HFFc6 (cell line): ENCODE results near the gene DEFB128. TPM values are rescaled to one million over a fixed set of nuclear protein-coding genes. Genes with fewer than 3 reads are reported as not detected.
"Not testable (repeated sequence)": the region's sequence is repeated elsewhere in the genome, so short reads cannot be mapped to it uniquely, and the experiment has no call there.

Experiments
- DNase-seq: peaks from one replicate; pipeline ENCODE4 v3.0.0-alpha.2; 2018
- H3K27ac Mint-ChIP-seq: 2 replicates; pipeline ENCODE4 v1.8.0; 2020; ENCODE audit warnings: mild to moderate bottlenecking, mixed read lengths
- H3K27me3 Mint-ChIP-seq: 2 replicates; pipeline ENCODE4 v1.8.0; 2021; ENCODE audit warnings: mild to moderate bottlenecking, moderate library complexity, mixed read lengths; ENCODE audit not compliant: insufficient read depth
- H3K36me3 Mint-ChIP-seq: 2 replicates; pipeline ENCODE4 v1.8.0; 2021; ENCODE audit warnings: low read depth, mixed read lengths
- H3K4me1 Mint-ChIP-seq: 2 replicates; pipeline ENCODE4 v1.8.0; 2020; ENCODE audit warnings: low read depth, mixed read lengths
- H3K4me3 Mint-ChIP-seq: 2 replicates; pipeline ENCODE4 v1.8.0; 2020; ENCODE audit warnings: mild to moderate bottlenecking, moderate library complexity, mixed read lengths
- H3K9me3 Mint-ChIP-seq: 2 replicates; pipeline ENCODE4 v1.8.0; 2020; ENCODE audit warnings: mild to moderate bottlenecking, mixed read lengths
- total RNA-seq, 6 experiments: library from RNA; stranded (reverse); fragmentation: NEBNext Ultra II Directional; extraction: Animal tissue kit (Norgen Biotek cat#: 25700); gene quantifications; 2 replicates in 1 of 6; 3 replicates in 5 of 6; pipeline ENCODE4 v1.2.3, GENCODE V29; 2021
- TF ChIP-seq, protein P1 (sequence below): fragments of 200-600 bp; sonication (generic); IDR thresholded peaks from 2 replicates; pipeline ENCODE4 v1.5.0; 2021; ENCODE audit warnings: antibody characterized with exemption, mild to moderate bottlenecking

Gene DEFB128
- total RNA-seq, 6 experiments from 2014 or later = not detected

DNA sequence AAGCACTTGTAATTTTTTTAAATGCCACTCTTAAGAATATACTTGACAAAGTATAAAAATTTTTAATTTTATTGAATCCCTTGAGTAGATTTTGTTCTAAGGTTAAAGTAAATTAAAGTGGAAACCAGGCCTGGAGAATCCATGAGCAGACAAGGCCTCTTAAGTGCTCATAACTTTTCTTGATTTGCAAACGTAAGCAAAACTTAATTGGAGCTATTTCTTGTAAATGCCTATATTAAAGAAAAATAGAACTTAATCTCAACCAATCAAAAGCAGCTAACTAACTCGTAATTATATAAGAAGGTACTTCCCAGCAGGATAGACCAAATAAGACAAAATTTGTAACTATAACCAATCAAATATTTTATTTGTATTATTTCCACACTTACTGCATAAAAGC, 24.9 kb upstream of the DEFB128 start:
- Mint-ChIP-seq H3K4me1 (no peaks in the 10 kb centered on the region), H3K27ac (no peak overlapping the region), H3K27me3 (peaks cover 3% of the 10 kb centered on the region), H3K4me3 (no peak overlapping the region), H3K9me3 (no peaks in the 10 kb centered on the region), H3K36me3 (no peaks in the 10 kb centered on the region)
- no peak for DNase-seq
- TF ChIP-seq, protein P1, sequence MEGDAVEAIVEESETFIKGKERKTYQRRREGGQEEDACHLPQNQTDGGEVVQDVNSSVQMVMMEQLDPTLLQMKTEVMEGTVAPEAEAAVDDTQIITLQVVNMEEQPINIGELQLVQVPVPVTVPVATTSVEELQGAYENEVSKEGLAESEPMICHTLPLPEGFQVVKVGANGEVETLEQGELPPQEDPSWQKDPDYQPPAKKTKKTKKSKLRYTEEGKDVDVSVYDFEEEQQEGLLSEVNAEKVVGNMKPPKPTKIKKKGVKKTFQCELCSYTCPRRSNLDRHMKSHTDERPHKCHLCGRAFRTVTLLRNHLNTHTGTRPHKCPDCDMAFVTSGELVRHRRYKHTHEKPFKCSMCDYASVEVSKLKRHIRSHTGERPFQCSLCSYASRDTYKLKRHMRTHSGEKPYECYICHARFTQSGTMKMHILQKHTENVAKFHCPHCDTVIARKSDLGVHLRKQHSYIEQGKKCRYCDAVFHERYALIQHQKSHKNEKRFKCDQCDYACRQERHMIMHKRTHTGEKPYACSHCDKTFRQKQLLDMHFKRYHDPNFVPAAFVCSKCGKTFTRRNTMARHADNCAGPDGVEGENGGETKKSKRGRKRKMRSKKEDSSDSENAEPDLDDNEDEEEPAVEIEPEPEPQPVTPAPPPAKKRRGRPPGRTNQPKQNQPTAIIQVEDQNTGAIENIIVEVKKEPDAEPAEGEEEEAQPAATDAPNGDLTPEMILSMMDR = no peak

DNA sequence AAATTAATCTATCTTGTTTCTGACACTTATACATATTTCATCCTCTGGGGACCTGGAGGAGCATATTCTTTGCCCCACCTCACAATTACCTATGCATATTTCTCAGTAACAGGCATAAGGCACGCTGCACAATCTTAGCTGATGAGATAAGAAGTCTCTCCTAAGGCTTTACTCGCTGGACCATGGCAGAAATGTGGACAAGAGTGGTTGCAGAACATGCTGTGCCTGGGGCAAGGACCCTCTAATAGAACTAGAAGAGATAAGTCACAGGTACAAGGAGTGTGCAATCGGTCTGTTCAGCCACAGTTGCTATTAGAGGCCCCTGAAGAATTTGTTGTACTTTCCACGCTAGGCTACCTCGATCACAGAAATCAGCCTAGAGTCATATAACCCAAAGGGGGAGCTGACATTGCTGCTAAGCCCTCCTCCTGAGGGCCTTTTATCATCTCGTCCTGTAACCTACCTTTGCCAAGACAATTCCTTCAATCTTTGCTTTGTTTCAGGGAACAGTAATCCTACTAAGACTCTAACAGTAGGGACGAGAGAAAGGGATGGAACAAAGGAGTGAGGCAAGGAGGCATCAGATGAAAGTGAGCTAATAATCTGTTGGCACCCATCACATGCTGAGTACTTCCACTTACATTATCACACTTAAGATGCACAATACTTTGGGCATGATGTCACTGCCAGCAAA, 21.4 kb upstream of the DEFB128 start:
- Mint-ChIP-seq H3K36me3 (no peaks in the 10 kb centered on the region), H3K27ac (no peak overlapping the region), H3K9me3 (no peaks in the 10 kb centered on the region), H3K4me1 (no peaks in the 10 kb centered on the region), H3K27me3 (peaks cover 3% of the 10 kb centered on the region), H3K4me3 (no peak overlapping the region)
- TF ChIP-seq, protein P1 = no peak
- no peak for DNase-seq

DNA sequence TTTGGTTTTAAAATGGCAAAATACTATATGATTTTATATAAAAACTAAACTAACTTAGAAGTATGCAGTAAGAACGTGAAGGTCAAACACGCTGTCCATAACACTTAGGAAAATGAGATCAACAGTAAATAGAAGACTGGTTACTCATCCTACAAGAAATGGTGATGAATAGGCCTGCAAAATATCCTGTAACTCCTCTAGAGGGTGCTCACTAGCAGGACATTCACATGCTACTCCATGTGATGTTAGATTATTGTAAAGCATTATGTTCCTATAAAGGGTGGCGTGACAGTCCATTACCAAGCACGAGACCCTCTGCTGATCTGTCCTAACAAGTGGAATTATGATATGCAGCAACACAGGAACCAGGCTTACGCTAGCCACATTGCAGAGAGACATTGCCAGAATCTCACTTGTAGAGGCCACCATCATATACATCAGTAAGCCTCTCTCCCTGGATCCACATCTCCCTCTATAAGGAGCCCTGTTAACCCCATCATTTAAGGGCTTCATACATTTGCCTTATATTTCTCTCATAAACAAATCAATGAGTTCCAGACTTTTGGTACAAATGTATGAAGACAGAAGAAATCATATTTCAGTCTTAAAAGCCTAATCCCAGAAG, 19.5 kb upstream of the DEFB128 start:
- no peak overlapping the region for H3K27ac Mint-ChIP-seq
- TF ChIP-seq, protein P1 = peak; percentile 76
- no peak overlapping the region for H3K4me3 Mint-ChIP-seq
- H3K36me3 Mint-ChIP-seq = no peaks in the 10 kb centered on the region
- no peaks in the 10 kb centered on the region for H3K4me1 Mint-ChIP-seq
- H3K27me3 Mint-ChIP-seq = peaks cover 5% of the 10 kb centered on the region
- H3K9me3 Mint-ChIP-seq = no peaks in the 10 kb centered on the region
- DNase-seq = peak; percentile 79

DNA sequence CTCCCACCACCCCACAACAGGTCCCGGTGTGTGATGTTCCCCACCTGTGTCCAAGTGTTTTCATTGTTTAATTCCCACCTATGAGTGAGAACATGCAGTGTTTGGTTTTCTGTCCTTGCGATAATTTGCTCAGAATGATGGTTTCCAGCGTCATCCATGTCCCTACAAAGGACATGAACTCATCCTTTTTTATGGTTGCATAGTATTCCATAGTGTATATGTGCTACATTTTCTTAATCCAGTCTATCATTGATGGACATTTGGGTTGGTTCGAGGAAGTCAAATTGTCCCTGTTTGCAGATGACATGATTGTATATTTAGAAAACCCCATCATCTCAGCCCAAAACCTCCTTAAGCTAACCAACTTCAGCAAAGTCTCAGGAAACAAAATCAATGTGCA, 14.1 kb upstream of the DEFB128 start:
- H3K9me3 Mint-ChIP-seq, H3K4me3 Mint-ChIP-seq, H3K27ac Mint-ChIP-seq, H3K36me3 Mint-ChIP-seq, H3K4me1 Mint-ChIP-seq, DNase-seq, H3K27me3 Mint-ChIP-seq: not testable (repeated sequence)

DNA sequence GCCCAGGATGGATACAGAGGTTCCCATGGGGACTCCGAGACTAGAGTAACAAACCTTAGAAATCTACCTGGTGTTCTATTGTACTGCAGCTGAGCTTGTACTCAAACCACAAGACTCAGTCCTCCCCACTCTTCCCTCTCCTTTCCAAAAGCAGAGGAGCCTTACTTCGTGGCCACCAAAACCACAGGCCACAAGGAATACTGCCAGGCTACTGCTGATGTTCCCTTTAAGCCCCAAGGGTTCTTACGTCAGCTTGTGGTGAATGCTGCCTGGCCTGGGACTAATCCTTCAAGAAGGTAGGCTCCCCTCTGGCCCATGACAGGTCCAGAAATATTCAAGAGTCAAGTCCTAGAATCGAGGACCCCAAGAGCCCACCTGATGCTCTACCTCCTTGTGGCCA, 10.5 kb upstream of the DEFB128 start:
- H3K27me3 Mint-ChIP-seq = peaks cover 13% of the 10 kb centered on the region
- peak; percentile 16 for DNase-seq
- H3K27ac Mint-ChIP-seq = no peak overlapping the region
- no peaks in the 10 kb centered on the region for H3K9me3 Mint-ChIP-seq
- H3K4me1 Mint-ChIP-seq = no peaks in the 10 kb centered on the region
- TF ChIP-seq, protein P1 = no peak
- no peak overlapping the region for H3K4me3 Mint-ChIP-seq
- H3K36me3 Mint-ChIP-seq = no peaks in the 10 kb centered on the region

DNA sequence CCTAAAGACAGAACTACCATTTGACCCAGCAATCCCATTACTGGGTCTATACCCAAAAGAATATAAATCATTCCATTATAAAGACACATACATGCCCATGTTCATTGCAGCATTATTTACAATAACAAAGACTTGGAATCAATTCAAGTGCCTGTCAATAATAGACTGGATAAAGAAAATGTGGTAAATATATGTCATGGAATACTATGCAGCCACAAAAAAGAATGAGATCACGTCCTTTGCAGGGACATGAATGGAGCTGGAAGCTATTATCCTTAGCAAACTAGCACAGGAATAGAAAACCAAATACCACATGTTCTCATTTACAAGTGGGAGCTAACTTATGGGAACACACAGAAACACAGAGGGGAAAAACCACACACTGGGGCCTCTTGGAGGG, 8.7 kb upstream of the DEFB128 start:
- no peaks in the 10 kb centered on the region for H3K9me3 Mint-ChIP-seq
- no peak overlapping the region for H3K27ac Mint-ChIP-seq
- no peaks in the 10 kb centered on the region for H3K36me3 Mint-ChIP-seq
- no peak overlapping the region for H3K4me3 Mint-ChIP-seq
- TF ChIP-seq, protein P1 = no peak
- no peak for DNase-seq
- H3K27me3 Mint-ChIP-seq = peaks cover 14% of the 10 kb centered on the region
- H3K4me1 Mint-ChIP-seq = no peaks in the 10 kb centered on the region; the same call in 1 of the 2 replicates
